Measurements from ENCODE around the gene FAM209B. TPM values are rescaled to one million over a fixed set of nuclear protein-coding genes. Genes with fewer than 3 reads are reported as not detected.
"Not testable (repeated sequence)": the region's sequence is repeated elsewhere in the genome, so short reads cannot be mapped to it uniquely, and the experiment has no call there.

FAM209B gene
- total RNA-seq (1 to 10 TPM in 1 of 4 donors, under 1 TPM in 2, not detected in 1; 0.58 to 1.3 (median 0.66) TPM), polyA plus RNA-seq (under 1 TPM; 0.14 to 0.79 (median 0.41) TPM)
- long read RNA-seq, donor 1: 0 reads
- long read RNA-seq, donor 2: 0 reads

- ATAC-seq; H3K27ac ChIP-seq; H3K9me3 ChIP-seq; H3K36me3 ChIP-seq (ENCODE audit: insufficient read depth in 1 of 2, low read depth in 1 of 2); intact Hi-C loops (cut with DNase I); H3K4me1 ChIP-seq; H3K4me3 ChIP-seq; DNase-seq; H3K27me3 ChIP-seq (ENCODE audit: insufficient read depth in 3 of 3, low read length in 2 of 3): not testable (repeated sequence)
- WGBS, 3 donors: 85 to 91% (median 89%) methylated on average over 8 to 9 of the region's 9 CpGs
Measured at GRCh38 chr20:56532946-56533345, at the start of gene FAM209B. FAM209B (plus strand) TSS chr20:56533246; CDS start chr20:56533342, 96 bp downstream.

GRCh38 chr20:56483970-56484369, 49.1 kb upstream of the FAM209B start:
- intact Hi-C loops (cut with DNase I): no loop called here
- DNase-seq (no peak), ATAC-seq (no peak)
- no peaks in the 10 kb centered on the region for H3K9me3 ChIP-seq
- H3K27ac ChIP-seq: no peak overlapping the region
- no peak overlapping the region for H3K4me3 ChIP-seq
- no peaks in the 10 kb centered on the region for H3K4me1 ChIP-seq
- no peak for TF ChIP-seq CTCF (IDR thresholded peaks at IDR 0.05)
- peaks cover 13 to 82% of the 10 kb centered on the region in 2 donors for H3K36me3 ChIP-seq (ENCODE audit: insufficient read depth in 1 of 2, low read depth in 1 of 2)
- H3K27me3 ChIP-seq (ENCODE audit: insufficient read depth in 3 of 3, low read length in 2 of 3): no peaks in the 10 kb centered on the region
- WGBS, 3 donors: 74 to 84% (median 75%) methylated on average over 7 of the region's 7 CpGs

GRCh38 chr20:56487216-56487615, 45.8 kb upstream of the FAM209B start:
- DNase-seq: no peak
- TF ChIP-seq CTCF (IDR thresholded peaks at IDR 0.05): no peak
- ATAC-seq: no peak
- no peak overlapping the region for H3K4me3 ChIP-seq
- no peak overlapping the region for H3K27ac ChIP-seq
- no peaks in the 10 kb centered on the region for H3K9me3 ChIP-seq
- H3K4me1 ChIP-seq: no peaks in the 10 kb centered on the region
- H3K27me3 ChIP-seq (ENCODE audit: insufficient read depth in 3 of 3, low read length in 2 of 3): no peaks in the 10 kb centered on the region
- 80 to 91% (median 88%) methylated on average over 11 of the region's 11 CpGs for WGBS, 3 donors
- H3K36me3 ChIP-seq (ENCODE audit: insufficient read depth in 1 of 2, low read depth in 1 of 2): peaks cover 6 to 76% of the 10 kb centered on the region in 2 donors
- intact Hi-C loops (cut with DNase I): no loop called here

- intact Hi-C loops (cut with DNase I): no loop called here
- peaks cover 6 to 74% of the 10 kb centered on the region in 2 donors for H3K36me3 ChIP-seq (ENCODE audit: insufficient read depth in 1 of 2, low read depth in 1 of 2)
- no peak overlapping the region for H3K4me3 ChIP-seq
- H3K27ac ChIP-seq: no peak overlapping the region
- no peak for TF ChIP-seq CTCF (IDR thresholded peaks at IDR 0.05)
- H3K4me1 ChIP-seq: no peaks in the 10 kb centered on the region
- WGBS, 3 donors: 94 to 97% (median 96%) methylated on average over 5 of the region's 5 CpGs
- DNase-seq (no peak), ATAC-seq (no peak)
- no peaks in the 10 kb centered on the region for H3K9me3 ChIP-seq
- H3K27me3 ChIP-seq (ENCODE audit: insufficient read depth in 3 of 3, low read length in 2 of 3): no peaks in the 10 kb centered on the region
Measured at GRCh38 chr20:56488566-56488965, 44.5 kb upstream of the FAM209B start.

GRCh38 chr20:56501116-56501515, 31.9 kb upstream of the FAM209B start:
- Histone ChIP-seq H3K27me3 (ENCODE audit: insufficient read depth in 3 of 3, low read length in 2 of 3) (no peaks in the 10 kb centered on the region), H3K36me3 (ENCODE audit: insufficient read depth in 1 of 2, low read depth in 1 of 2) (peaks cover 0 to 16% of the 10 kb centered on the region in 2 donors), H3K9me3 (no peaks in the 10 kb centered on the region), H3K4me3 (no peak overlapping the region), H3K4me1 (no peaks in the 10 kb centered on the region), H3K27ac (no peak overlapping the region)
- no peak for TF ChIP-seq CTCF (IDR thresholded peaks at IDR 0.05)
- intact Hi-C loops (cut with DNase I): no loop called here
- no peak for ATAC-seq
- no peak for DNase-seq
- WGBS, 3 donors: 96 to 100% (median 98%) methylated on average over 1 of the region's 1 CpG

Measured in psoas muscle (tissue), 8 donors.